GM21423 (cell line): ENCODE measurements around the gene TDG.

Experiments
- ATAC-seq: cut with Tn5 transposase; IDR thresholded peaks from one replicate; pipeline ENCODE4 v1.9.1; 2021; ENCODE audit warnings: mild to moderate bottlenecking, moderate library complexity; ENCODE audit not compliant: unreplicated experiment

Gene TDG

DNA sequence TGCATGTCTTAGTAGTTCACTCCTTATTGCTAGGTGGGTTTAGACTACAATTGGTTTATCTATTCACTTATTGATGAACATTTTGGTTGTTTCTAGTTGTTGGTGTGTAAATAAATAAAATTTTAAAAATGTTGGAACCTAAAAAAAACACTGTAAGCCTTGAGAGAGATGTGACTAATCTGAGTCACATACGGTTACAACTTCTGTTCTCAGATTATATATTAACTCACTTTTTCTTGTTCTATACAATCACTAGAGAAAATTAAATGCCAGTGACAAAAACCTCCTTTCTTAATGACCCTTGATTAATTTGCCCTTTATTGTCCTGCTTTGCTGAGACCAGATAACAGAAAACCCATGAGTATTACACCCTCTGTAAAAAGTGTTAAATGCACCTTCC lies 7.1 kb upstream of the TDG start:
- ATAC-seq = no peak

DNA sequence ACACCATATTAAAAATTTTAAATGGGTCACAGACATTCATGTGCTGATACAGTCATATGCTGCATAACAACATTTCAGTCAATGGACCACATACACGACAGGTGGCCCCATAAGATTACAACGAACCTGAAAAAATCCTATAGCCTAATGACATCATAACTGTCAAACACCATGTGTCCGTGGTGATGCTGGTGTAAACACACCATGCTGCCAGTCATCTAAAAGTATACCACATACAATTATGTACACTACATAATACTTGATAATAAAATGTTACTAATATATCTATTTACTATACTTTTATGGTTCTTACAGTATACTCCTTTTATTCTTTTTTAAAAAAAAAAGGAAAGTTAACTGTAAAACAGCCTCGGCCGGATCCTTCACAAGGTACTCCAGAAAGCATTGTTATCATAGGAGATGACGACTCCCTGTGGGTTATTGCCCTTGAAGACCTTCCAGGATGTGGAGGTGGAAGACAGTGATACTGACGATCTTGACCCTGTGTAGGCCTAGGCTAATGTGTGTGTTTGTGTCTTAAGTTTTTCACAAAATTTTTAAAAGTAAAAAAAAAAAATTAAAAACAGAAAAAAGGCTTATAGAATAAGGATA lies 5.0 kb upstream of the TDG start:
- ATAC-seq = no peak

DNA sequence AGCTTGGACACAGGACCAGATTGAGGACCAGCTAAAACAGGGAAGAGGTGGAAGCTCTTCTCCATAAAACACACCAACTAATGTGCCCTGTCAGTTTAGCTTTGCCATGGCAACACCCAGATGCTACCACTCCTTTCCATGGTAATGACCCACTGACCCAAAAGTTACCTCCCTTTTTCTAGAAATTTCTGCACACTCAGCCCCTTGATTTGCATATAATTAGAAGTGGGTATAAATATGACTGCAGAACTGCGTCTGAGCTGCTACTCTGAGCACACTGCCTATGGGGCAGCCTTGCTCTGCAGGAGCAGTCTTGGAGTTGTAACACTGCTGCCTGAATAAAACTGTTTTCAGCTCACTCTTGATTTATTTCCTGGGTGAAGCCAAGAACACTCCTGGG lies 3.2 kb upstream of the TDG start:
- no peak for ATAC-seq

GRCh38 chr12:103964805-103965204 lies 867 bp upstream of the TDG start:
- no peak for ATAC-seq

DNA sequence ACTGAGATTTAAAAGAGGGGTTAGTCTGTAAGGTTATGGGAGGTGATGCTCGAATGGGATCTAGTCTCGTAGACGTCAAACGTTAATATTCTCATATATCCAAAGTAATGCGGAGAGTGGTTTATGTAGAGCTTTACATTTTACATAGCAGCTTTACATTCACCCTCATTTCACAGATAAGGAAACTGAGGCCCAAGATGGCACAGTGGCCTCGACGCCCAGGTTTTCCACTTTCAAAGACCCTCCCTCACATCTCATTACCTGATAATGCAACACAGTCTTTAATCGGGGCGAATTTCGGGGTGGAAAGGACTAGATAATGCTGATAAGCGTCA lies 450 bp upstream of the TDG start:
- ATAC-seq = no peak

GRCh38 chr12:103966736-103967135 lies 1.1 kb downstream of the TDG start:
- no peak for ATAC-seq

GRCh38 chr12:103969391-103969790 lies 3.7 kb downstream of the TDG start:
- no peak for ATAC-seq

- no peak for ATAC-seq
These were observed 8.2 kb downstream of the TDG start for GRCh38 chr12:103973909-103974308.

GRCh38 chr12:103975368-103975767 lies 9.7 kb downstream of the TDG start:
- ATAC-seq = no peak

- no peak for ATAC-seq
These were observed 12.8 kb downstream of the TDG start for GRCh38 chr12:103978384-103978982.

- no peak for ATAC-seq
These were observed 21.2 kb downstream of the TDG start for GRCh38 chr12:103986829-103987228.

DNA sequence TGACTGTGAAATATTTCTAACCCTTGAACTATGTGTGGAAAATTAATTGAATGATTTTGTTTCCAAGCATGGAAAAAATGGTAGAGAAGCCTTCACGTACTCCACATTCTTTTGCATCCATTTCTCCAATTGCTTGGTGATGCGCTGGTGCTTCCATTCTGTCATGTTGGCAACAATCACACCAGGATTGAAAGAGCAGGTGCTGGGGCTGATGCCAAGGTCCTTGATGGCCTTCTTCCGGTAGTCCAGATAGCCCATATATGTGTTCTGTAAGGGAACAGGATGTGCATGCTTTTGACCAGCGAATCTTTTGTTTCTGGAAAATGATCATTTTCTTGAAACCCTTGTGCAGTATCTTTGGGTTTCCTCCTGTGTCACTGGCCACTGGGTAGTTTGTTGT lies 28.6 kb downstream of the TDG start:
- ATAC-seq = no peak

DNA sequence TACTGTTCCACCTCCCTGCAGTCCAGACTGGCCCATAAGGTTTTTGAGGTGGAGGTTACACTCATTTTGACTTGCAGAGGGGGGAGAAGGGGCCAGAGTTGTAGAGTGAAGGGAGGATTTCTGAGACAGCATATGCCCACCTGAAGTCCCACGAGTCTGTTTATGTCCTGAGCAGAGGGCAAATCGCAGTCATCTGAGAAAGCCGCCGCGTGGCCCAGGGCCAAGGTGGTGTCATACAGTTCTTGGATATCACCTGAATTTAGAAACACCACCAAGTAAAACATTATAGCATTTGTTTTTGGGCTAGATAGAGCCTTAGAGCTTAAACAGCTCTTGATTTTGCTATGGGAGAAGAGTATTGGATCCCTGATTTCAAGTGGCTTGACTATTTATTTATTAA lies 30.9 kb downstream of the TDG start:
- ATAC-seq = no peak

- no peak for ATAC-seq
These were observed 31.7 kb downstream of the TDG start for GRCh38 chr12:103997286-103997900.

DNA sequence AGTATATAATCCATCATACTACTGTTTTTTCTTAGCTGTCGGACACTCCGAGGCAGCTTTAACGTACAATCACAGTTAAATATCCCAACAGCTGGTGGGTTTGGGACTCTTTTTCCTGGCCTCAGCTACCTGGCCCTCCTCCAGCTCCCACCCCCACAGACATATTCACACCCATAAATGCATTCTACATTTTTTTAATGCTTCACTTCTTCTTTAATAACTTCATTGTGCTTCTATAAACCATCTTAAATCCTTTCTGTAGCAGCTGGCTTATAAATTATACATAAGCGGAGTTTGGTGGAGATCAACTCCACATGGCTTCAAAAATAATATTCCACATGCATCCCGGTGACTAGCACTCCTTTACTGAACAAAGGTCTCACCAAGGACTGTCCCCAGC lies 33.3 kb downstream of the TDG start:
- no peak for ATAC-seq

GRCh38 chr12:104000807-104001434 lies 35.2 kb downstream of the TDG start:
- ATAC-seq = no peak

DNA sequence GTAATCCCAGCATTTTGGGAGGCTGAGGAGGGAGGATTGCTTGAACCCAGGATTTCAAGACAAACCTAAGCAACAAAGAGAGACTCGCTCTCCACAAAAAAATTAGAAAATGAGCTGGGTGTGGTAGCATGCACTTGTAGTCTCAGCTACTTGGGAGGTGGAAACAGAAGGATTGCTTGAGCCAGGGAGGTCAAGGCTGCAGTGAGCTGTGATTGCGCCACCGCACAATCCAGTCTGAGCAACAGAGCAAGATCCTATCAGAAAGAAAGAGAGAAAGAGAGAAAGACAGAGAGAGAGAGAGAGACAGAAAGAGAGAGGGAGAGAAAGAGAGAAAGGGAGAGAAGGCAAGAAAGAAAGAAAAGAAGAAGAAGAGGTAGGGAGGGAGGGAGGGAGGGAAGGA lies 37.0 kb downstream of the TDG start:
- no peak for ATAC-seq

- no peak for ATAC-seq
These were observed 37.9 kb downstream of the TDG start for GRCh38 chr12:104003596-104003995.

DNA sequence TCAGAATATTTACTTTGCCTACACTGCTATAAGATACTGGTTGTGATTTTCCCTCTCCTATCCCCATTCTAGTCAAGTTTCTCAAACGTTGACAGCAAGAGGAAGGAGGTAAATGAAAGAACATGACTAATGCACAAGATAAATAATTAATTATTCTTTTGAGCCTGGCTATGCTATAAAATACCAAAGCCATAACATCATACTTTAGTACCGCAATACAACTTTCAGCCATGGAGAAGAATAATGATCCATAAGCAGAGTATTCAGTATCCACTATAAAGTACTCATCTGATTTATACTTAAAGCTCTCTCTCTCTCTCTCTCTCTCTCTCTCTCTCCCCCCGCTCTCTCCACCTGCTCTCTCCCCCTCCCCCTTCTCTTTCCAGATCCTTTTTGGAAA lies 41.3 kb downstream of the TDG start:
- no peak for ATAC-seq

- ATAC-seq = no peak
These were observed 44.4 kb downstream of the TDG start for GRCh38 chr12:104010121-104010520.

DNA sequence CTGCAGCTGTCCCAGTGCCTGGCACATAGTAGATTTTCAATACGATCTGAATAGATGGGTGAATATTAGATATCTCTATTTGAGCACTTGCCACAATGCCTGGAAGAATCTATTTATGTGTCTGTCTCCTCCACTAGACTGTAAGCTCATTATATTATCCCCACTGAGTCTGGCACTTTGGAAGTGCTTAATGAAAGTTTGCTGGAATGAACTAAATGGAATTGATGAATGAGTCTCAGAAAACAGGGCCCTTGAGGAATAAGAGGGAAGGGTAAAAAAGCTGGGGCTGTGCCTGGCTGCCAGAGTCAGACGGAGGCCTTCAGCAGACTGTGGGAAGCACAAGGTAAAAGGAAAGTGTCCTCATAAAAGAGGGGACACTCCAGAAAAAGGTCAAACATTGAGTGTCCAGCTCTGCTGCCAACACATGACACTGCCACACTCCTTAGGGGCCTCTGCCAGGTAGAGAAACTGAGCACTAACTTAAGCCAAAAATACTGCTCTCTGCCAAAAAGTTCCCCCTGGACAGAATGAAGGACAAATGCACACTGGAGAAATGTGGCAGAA lies 45.0 kb downstream of the TDG start:
- no peak for ATAC-seq

- ATAC-seq = no peak
These were observed 45.6 kb downstream of the TDG start for GRCh38 chr12:104011253-104011652.
